Measurements from ENCODE around the gene MACF1.
"Not testable (repeated sequence)": the region's sequence is repeated elsewhere in the genome, so short reads cannot be mapped to it uniquely, and the experiment has no call there.

Gene MACF1

GRCh38 chr1:39515131-39516086, 310.9 kb downstream of the MACF1 start:
- not testable (repeated sequence) for DNase-seq (ENCODE audit: low spot score)

DNA sequence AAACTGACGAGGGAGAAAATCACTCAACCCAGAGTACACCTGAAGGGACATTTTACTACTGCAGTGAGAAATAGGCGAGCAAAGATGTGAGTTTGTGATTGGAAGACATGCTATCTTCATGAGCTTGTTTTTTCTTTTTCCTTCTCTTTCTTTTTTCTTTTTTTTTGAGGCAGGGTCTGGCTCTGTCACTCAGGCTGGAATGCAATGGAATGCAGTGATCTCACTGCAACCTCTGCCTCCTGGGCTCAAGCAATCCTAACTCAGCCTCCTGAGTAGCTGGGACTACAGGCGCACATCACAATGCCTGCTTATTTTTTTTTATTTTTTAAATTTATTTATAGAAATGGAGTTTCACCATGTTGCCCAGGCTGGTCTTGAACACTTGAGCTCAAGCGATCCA, 312.3 kb downstream of the MACF1 start:
- not testable (repeated sequence) for DNase-seq (ENCODE audit: low spot score)

DNA sequence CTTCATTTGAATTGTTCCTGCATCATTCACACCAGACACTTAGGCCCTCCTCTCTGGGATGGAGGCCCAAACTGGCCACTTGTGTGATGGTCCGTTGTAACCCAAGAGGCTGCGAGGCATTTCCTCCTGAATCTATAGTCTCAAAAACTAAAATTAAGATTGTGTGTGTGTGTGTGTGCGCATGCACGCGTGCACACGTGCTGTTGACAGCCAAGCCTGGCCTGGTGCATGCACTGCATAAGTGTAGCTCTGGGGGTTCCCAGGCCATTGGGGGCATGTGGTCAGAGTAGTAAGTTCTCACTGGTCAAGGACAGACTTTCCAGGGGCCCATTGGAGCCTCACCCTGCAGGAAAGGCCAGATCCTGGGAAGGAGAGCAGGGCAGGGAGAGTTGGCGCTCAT, 313.4 kb downstream of the MACF1 start:
- not testable (repeated sequence) for DNase-seq (ENCODE audit: low spot score)

- DNase-seq (ENCODE audit: low spot score), result not testable (repeated sequence)
Observed at GRCh38 chr1:39519376-39519775, 314.9 kb downstream of the MACF1 start.

DNA sequence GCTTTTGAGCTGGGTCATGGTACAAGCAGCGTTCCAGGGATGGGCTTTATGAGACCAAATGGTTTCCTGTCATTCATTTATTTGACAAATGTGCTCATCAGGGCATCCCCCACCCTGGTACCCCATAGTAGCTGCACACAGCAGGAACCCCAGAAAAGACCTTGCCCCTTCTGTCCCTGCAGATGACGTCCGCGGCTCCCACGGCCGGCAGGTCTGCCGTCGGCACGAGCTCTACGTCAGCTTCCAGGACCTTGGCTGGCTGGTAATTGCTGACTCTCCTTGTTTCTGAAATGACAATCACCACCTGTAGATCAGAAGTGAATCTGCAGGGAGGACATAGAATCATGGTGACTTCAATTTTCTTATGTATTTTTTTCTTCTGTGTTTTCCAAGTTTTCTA, 317.7 kb downstream of the MACF1 start:
- not testable (repeated sequence) for DNase-seq (ENCODE audit: low spot score)

- DNase-seq (ENCODE audit: low spot score), result no peak
Observed at GRCh38 chr1:39522661-39523567, 318.4 kb downstream of the MACF1 start.

- DNase-seq (ENCODE audit: low spot score), result no peak
Observed at GRCh38 chr1:39524171-39524570, 319.7 kb downstream of the MACF1 start.

GRCh38 chr1:39524591-39525365, 320.3 kb downstream of the MACF1 start:
- no peak for DNase-seq (ENCODE audit: low spot score)

GRCh38 chr1:39525366-39526165, 321.1 kb downstream of the MACF1 start:
- no peak for DNase-seq (ENCODE audit: low spot score)

GRCh38 chr1:39526466-39527189, 322.1 kb downstream of the MACF1 start:
- no peak for DNase-seq (ENCODE audit: low spot score)

- not testable (repeated sequence) for DNase-seq (ENCODE audit: low spot score)
Observed at GRCh38 chr1:39527190-39527579, 322.7 kb downstream of the MACF1 start.

DNA sequence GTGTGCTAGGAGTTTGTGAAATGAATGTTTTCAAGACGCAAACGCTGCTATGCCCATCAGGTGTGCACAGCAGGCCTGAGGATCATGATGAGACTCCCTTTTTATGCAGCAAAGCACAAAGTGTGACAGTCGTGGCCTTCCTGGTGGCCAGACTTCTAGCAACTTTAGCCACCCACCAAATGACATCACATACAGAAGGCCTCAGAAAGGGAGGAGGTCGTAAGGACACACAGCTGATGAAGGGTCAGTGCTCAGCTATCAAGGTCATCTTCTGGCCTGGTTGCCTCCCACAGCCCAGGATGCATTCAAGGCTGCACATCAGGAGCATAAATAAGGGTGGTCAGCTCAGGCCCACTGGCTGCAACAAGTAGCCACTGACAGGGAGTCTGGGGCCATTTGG, 323.6 kb downstream of the MACF1 start:
- no peak for DNase-seq (ENCODE audit: low spot score)

- DNase-seq (ENCODE audit: low spot score), result no peak
Observed at GRCh38 chr1:39529901-39530535, 325.5 kb downstream of the MACF1 start.

DNA sequence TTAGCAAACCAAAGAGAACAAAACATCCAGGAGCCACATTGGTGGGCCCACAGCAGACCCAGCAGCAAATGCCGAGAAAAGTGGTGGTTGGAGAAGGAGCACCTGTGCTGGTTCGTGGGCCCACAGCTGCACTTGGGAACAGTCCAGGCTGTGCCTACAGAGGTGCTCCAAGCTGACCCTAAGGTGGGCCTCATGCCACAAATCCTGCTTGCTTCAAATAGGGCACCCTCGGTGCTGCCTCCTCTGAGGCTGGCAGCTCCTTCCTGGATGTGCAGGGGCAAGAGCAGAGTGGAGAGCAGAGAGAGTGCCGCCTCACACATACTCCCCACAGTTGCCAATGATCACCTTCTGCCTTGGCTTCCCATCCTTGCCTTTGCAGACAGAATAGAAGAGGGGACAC, 327.0 kb downstream of the MACF1 start:
- DNase-seq (ENCODE audit: low spot score), result no peak

- no peak for DNase-seq (ENCODE audit: low spot score)
Observed at GRCh38 chr1:39533442-39533841, 328.9 kb downstream of the MACF1 start.

Data from CD4-positive, alpha-beta T cell treated with Interleukin-6 at 100 ng/mL for 8 hours (primary cell).